HG03025 (cell line): Measurements from ENCODE around the gene CCDC157.

Experiments used
- ATAC-seq: cut with Tn5 transposase; IDR thresholded peaks from one replicate; pipeline ENCODE4 v1.9.1; 2021; ENCODE audit warnings: mild to moderate bottlenecking, moderate library complexity; ENCODE audit not compliant: unreplicated experiment, low FRiP score

CCDC157 gene

DNA sequence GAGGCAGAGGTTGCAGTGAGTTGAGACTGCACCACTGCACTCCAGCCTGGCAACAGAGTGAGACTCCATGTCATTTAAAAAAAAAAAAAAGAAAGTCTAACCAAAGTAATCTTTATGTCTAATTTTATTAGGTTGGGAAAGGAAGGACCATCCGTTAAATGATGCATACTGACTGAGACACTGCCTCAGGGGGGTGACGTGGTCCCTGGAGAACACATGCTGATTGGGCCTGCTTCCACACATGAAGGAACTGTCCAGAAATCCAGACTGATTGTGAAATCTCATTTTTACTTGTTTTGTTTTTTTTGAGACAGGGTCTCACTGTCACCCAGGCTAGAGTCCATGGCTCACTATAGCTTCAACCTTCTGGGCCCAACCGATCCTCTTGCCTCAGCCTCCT is 5.6 kb upstream of the CCDC157 start:
- ATAC-seq = no peak

DNA sequence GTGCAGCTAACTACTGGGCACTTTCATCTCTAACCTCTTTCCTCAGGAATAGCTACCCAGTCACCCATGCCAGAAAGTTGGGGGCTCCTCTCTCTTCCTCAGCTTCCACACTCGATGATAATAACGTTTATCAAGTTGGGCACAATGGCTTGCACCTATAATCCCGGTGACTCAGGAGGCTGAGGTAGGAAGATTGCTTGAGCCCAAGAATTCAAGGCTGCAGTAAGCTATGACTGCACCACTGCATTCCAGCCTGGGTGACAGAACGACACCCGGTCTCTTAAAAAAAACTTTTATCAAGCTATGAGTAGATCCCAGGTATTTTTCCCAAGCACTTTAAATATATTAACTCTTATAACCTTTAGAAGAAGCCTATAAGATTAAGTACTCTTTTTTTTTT is 2.2 kb upstream of the CCDC157 start:
- no peak for ATAC-seq

DNA sequence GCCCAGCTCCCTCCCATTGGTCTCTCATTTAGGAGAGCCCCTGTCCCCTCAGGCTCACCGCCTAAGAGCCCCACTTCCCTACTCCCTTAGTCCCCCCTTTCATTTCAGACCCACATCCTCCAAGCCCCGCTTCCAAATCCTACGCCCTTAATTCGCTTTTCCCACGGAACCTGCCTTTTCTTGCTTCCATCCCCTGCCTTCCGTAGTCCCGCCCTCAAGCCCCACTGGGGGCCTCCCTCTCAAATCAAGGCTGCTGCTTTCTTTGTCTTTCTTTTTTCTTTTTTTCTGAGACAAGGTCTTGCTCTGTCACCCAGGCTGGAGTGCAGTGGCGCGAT is 396 bp downstream of the CCDC157 start:
- no peak for ATAC-seq

DNA sequence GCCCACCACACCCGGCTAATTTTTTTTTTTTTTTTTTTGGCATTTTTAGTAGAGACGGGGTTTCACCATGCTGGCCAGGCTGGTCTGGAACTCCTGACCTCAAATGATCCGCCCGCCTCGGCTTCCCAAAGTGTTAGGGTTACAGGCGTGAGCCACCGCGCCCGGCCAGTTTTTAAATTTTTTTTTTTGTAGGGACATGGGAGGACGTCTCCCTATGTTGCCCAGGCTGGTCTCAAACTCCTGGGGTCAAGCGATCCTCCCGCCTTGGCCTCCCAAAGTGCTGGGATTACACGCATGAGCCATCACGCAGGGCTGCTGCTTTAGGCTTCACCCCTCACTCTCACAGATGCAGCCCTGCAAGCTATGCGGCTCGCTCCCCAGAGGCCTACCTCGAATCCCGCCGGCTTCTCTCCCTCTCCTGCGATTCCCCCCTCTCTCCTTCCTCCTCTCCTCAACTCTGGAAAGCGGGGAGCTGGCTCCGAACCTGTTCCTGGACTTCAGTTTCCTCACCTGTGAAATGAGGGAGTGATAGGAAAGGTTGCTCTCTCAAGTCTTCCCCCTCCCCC is 926 bp downstream of the CCDC157 start:
- no peak for ATAC-seq

DNA sequence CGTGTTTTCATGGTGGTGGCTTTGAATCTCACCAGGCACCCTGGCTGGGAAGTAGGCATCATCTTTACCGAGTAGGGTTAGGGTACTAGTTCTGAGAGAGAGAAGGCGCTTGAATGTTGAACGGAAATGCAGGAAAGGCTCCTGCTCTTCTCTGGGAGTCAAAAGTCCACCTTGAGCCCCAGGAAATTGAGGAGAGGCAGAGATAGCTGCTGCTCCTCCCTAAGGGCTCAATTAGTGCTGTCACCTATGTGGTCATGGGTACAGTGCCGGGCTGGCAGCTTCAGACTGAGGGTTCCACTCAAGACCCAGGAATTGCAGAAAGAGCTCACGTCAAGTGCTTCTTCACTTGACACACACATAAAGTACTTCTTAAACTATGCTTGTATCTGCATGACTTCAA is 1.7 kb downstream of the CCDC157 start:
- ATAC-seq = no peak

DNA sequence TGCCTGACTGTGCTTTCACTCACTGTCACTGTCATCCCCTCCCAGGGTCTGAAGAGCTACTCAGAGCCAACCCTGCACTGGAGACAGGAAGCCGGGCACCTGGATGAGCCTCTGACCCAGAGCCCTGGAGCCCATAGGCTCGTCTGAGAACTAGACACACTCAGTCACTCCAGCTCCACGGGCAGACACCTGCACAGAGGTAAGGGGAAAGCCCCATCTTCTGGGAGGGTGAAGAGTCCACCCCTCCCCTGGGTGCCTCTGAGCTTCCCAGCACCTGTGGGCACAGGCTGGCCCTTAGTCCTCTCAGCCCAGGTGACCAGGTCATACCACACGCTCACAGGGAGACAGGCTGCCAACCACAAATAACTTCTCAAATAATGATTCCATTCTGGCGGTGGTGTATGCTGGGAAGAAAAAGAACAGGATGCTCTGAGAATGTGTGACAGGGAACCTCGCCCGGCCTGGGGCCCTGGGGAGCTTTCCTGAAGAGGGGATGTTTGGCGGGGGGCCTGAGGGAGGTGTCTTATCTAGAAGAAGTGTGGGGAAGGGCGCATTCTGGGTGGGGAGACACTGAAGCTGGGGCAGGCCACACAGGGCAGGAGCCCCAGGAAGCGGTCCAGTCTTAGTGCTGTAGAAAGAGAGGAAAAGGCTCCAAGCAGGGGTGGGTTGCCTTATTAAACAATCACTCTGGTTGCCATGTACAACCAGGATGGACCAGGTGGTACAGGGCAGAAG is 5.3 kb downstream of the CCDC157 start:
- ATAC-seq = no peak

DNA sequence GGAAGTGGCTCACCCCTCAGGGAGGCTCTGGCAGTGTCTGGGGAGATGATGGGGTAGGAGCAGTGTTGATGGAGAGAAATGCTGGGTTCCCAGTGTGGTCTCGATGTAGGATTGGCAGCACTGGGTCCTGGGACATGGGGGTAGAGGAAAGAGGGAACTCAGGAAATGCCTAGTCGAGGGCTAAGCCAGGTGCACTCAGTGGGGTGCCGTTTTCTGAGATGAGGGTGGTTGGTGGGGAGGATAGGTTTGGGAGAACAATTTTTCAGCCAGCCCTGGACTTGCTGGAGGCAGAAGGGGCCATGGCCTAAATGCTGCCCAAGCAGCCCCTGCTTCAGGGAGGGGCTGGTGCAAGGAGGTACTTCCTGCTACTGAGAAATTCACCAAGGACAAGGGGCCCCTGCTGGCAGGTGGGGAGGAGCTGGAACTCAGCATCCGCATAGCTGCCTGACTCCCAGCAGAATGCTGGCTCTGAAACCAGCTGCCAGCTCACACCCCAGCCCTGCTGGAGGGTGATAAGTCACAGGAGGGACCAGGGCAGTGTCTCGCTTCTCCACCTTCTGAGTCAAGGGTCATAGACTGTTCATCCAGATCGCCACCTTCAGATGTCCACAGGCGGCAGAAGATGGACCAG is 6.0 kb downstream of the CCDC157 start:
- ATAC-seq = no peak

DNA sequence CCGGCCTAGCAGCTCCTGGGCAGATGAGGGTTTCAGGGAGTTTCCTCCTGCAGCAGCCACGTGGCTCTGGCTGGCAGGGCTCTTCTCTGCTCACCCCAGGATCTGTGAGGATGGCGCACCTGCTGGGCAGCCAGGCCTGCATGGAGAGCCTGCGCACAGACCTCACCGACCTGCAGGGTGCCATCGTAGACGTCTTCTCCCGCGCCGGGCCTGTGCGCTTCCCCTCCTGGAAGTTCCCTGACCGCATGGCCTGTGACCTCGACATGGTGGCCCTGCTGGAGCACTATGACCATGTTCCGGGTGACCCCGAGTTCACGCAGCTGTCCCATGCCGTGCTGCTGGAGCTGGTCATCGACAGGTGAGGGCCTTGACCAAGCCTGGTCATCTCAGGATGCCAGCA is 9.1 kb downstream of the CCDC157 start:
- no peak for ATAC-seq

DNA sequence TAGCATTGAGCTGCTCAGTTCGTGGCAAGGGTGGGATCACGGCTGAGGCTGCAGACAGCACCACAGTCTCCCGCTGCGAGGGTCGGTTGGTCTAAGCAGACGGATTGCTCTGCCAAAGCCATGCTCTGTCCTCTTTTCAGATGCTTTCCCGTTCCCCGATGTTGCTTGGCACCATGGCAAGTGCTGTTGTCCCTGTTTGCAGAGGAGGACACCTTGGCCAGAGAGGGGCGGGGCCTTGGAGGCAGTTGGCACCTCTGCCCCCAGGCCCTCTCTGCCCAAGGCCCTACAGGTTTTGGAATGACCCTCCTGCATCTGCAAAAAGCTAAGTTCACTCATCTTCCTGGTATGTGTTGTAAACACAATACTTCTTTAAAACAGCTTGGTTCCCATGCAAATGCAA is 11.6 kb downstream of the CCDC157 start:
- ATAC-seq = no peak

DNA sequence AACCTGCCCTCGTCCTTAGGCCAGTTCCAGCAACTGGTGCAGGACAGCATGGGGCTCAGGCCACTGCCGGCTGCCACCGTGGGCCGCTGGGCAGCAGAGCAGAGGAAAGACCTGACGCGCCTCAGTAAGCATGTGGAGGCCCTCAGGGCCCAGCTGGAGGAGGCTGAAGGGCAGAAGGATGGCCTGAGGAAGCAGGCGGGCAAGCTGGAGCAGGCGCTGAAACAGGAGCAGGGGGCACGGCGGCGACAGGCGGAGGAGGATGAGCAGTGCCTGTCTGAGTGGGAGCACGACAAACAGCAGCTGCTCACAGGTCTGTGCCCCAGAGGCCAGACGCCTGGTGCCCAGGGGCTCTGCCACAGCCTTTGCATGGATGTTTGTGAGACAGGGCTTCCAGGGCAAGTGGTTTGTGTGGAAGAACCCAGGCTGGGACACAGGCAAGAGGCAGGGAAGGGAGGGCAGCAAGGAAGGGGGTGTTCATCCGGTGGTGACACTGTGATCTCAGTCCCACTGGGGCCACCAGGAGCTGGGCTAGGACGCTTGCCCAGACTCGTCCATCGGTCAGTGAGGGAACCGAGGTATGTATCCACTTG is 13.9 kb downstream of the CCDC157 start:
- ATAC-seq = no peak

DNA sequence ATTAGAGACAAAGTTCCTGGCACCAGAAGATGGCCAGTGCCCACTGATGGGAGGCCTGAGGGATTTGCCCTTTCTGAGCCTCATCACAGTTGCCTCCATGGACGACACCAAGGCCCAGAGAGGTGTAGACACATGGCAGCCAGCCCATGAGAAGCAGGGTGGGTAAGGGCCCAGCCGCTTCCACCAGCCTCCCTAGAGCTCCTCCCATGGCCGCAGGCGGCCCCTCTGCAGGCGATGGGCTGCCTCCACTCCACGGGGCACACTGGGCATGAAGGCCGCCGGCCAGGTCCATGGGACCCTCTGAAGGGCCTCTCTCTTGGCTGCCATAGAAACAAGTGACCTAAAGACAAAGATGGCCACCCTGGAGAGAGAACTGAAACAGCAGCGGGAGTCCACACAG is 14.5 kb downstream of the CCDC157 start:
- ATAC-seq = no peak

DNA sequence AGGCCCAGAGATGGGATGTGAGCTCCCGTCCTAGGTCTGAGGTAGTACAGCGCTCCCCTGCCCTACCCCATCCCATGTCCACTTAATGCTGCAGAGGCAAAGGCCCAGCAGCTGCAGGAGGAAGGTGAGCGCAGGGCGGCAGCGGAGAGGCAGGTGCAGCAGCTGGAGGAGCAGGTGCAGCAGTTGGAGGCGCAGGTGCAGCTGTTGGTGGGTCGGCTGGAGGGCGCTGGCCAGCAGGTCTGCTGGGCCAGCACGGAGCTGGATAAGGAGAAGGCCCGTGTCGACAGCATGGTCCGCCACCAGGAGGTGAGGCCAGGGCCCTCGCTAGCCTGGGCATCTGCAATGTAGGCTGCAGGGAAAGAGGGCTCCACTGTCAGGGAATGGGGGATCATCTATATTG is 15.2 kb downstream of the CCDC157 start:
- no peak for ATAC-seq

DNA sequence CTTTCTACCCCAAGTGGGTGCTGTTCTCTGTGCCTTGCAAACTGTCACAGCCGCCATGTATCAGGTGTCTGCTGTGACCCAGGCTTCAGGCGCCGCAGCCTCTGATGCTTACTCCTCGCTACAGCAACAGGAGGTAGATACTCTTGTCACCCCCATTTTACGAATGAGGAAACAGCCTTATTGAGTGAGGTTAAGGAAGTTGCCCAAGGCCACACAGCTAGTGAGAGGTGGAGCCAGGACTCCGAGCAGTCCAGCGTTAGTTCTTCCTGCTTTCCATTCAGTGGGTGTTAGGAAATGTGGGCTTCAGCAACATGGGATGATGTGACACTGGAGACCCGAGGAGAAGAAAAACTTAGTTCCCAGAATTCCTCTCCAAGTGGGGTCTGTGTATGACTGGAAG is 16.1 kb downstream of the CCDC157 start:
- ATAC-seq = no peak

DNA sequence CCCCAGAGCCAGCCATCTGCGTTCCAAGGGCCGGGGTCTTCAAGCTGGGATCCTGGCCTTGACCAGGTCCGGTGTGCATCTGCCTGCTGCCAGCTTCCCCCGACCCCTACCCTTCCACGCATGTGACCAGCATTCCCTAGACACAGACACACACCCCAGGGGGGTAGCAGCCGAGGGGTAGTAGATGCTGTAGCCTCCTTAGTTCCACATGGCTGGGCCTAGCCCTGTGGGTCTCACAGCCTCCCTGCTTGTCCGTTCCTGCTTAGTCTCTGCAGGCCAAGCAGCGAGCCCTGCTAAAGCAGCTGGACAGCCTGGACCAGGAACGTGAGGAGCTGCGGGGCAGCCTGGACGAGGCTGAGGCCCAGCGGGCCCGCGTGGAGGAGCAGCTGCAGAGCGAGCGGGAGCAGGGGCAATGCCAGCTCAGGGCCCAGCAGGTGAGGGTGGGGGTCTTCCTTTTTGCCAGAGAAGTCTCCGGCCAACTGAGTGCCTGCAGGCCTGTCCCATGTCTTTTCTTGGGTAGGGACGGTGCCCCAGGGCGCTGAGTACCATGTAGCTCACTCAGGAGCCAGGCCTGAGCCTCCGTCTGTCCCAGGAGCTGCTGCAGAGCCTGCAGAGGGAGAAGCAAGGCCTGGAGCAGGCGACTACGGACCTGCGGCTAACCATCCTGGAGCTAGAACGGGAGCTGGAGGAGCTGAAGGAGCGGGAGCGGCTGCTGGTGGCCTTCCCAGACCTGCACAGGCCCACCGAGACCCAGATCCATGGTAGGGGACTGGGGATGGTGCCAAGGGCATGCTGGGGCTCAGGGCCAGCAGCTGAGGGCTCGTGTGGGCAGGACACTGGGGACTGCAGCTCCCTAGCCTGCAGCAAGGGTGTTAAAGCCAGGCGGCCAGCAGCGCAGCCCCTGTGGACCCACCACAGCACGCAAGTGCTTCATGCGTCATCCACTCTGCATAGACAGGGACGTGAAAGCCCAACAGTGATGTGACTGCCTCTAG is 16.8 kb downstream of the CCDC157 start:
- no peak for ATAC-seq

DNA sequence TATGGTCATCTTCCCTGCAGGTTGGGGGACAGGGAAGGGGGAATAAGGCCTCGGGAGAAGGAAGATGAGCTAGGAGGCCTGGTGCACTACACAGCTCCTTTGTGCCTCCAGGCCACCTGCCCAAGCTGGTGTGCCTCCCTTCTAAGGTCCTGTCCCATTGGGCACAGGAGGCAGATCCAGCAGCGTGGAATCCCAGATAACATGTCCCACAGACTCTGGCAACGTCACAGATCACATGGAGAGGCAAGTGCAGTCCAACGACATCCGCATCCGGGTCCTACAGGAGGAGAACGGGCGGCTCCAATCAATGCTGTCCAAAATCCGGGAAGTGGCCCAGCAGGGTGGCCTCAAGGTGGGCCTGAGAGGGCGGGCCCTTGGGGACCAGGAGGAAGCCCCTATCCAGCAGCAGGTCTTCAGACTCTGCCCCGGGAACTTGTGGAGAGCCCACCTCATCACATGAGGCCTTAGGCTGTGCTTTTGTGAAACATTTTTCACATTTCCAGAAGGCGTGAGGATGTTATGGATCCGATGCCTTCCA is 18.6 kb downstream of the CCDC157 start:
- ATAC-seq = no peak

DNA sequence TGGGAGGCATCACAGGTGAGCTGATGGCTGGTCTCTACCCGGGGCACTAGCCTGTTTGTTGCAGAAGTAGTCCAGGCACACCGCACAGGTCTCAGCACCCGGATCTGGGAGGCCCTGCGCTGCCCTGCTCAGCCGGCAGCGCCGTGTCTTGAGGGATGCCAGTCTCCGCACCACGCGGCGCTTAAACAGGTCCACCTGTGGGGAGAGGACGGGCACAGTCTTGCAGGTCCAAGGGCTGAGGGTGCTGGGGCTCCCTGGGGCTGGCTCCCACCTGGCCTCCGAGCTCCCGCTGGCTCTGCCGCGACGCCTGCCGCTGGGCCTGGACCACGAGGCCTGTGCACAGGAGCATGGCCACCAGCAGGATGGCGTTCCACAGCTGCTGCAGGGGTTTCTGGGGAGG is 23.2 kb downstream of the CCDC157 start:
- no peak for ATAC-seq

DNA sequence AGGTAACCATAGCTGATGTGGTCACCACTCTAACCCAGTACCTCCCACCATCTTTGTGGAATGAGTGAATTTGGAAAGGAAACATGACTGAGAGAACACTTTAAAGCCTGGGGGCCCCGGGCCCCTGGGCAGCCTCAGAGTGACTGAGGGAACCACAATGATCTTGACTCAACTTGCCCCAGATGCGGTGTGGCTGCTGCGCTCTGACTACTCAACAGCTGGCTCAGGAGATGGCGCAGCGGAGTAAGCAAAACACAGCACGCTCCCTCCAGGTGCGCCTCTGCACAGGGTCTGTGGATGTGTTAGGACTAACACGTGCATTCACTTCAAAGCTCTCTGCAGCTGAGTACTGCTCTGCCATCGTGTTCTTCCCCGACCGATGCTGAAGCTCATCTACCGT is 24.5 kb downstream of the CCDC157 start:
- ATAC-seq = no peak

DNA sequence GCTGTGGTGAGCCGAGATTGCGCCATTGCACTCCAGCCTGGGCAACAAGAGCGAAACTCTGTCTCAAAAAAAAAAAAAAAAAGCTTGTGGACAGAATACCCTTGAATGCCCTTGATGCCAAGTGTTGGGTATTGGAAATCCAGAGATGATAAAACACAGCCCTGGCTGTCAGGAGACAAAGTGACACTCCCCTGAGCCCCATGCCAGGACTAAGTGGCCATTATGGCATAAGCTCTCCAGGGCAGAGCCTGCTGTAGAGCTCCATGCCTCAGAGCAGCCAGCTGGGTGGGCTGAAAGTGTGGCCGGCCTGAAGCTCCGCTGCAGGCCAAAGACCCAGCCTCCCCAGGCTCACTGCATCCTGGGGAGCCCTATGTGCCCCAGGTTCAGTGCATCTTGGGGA is 25.5 kb downstream of the CCDC157 start:
- no peak for ATAC-seq

DNA sequence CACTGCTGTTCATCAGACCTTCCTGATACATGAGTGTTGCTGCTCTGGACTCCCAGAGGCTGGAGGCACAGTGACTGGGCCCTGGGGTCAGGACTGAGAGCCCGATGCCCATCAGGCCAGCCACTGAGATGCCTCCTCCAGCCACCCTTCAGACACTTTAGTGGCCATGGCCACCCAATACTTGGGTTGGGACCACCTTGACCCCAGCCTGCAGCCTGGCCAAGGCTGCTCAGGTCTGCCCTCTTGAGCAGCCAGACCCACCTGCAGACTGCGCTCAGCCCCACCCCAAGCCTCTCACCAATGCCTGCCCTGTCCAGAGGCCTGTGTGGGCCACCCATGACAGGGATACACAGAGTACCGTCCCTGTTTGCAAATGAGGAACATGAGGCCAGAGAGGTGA is 26.3 kb downstream of the CCDC157 start:
- no peak for ATAC-seq

DNA sequence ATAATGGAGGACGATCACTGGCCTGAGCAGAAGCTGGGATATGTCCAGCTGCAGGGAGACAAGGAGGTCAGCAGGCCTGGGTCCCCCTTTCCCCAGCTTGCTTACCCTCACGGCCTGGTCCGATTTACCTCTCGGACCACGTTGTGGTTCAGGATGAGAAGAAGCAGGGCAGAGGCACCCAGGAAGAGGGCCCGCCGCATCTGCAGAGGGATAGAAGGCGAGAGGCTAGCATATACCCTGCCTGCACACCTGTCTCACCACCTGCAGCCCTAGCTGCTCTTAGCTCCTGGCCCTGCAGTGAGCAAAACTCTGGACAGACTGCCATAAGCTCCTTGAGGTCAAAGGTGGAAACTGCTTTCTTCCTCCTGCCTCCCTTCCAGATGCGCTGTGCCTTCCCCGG is 29.1 kb downstream of the CCDC157 start:
- no peak for ATAC-seq

DNA sequence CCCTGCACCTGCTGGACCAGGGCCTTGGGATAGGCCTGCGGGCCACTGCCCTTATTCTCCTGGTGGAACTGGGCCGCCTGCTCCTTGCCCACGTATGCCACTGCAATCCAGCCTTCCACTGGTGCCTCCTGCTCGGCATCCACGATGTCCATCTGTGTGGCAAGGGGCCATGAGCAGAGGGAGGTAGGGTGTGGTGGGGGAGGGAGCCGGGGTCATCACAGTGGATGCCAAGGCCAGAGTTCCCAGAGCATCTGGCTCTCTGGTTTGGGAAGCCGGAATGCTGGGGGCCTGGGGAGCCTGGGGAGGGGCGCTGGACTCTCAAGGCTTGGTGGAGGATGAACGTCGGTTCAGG is 29.8 kb downstream of the CCDC157 start:
- no peak for ATAC-seq
